Mucosa of rectum (tissue), 2 donors: ENCODE results near the gene ETS1.
A peak's percentile ranks its signal among the peaks of the same experiment; 100 is the strongest.

Experiments used
- H3K27ac ChIP-seq, 2 donors: one replicate each; pipeline ENCODE4 v1.7.0; 2013; ENCODE audit warnings: inconsistent platforms in 2 of 2, low read depth in 2 of 2, low read length in 2 of 2
- H3K27me3 ChIP-seq, 2 donors: one replicate each; pipeline ENCODE4 v1.7.0; 2013; ENCODE audit warnings: low read length in 2 of 2; ENCODE audit not compliant: control insufficient read depth in 2 of 2, insufficient read depth in 2 of 2
- H3K36me3 ChIP-seq, 2 donors: one replicate each; pipeline ENCODE4 v1.7.0; 2013; ENCODE audit warnings: low read length in 2 of 2; ENCODE audit not compliant: control insufficient read depth in 2 of 2, insufficient read depth in 2 of 2
- H3K4me1 ChIP-seq, 2 donors: one replicate each; pipeline ENCODE4 v1.7.0; 2013; ENCODE audit warnings: low read length in 2 of 2, mild to moderate bottlenecking in 1 of 2; ENCODE audit not compliant: control insufficient read depth in 2 of 2, insufficient read depth in 2 of 2
- H3K4me3 ChIP-seq, 2 donors: one replicate each; pipeline ENCODE4 v1.7.0; 2013; ENCODE audit warnings: low read length in 2 of 2
- H3K9ac ChIP-seq, 2 donors: one replicate each; pipeline ENCODE4 v1.7.0; 2013; ENCODE audit warnings: low read length in 2 of 2, low read depth in 1 of 2, mild to moderate bottlenecking in 1 of 2
- H3K9me3 ChIP-seq, 2 donors: one replicate each; pipeline ENCODE4 v1.7.0; 2013; ENCODE audit warnings: low read length in 2 of 2; ENCODE audit not compliant: control insufficient read depth in 2 of 2
- donor health status: healthy.
- donor health status: Normal muscosa, but diverticular disease.

Gene ETS1

DNA sequence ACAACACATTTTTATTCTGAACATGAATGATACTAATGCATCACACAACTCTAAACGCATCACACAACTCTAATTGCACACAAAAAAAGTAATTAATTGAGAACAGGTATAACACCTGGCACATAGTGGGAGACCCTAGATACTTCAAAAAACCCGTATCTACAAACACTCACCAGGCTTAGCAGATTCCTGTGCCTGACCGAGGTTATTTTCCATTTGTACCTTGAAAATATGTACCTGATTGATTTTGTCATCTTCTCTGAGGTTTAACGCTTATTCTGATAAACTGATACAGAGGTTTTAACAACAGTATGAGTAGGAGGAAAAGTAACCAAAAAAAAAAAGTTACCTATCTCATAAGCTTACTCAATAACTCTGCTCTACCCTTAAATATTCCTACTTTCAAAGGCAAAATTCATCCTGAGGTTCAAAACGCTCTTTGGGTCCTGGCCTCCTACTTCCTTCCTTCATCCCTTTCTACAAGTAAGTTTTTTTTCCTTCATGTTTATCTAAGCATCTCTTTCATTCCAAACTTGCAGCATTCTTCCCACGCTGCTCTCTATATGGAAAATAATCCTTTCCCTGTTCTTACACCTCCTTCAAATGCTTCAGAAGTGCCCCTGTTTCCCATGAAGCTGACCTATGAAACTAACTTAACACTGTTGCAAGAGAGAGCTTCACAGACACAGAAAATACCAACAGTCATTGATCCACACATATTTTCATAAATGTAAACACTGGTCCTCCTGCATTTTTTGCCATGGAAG lies 73.3 kb downstream of the ETS1 start:
- Histone ChIP-seq H3K4me3 (peak overlapping the region in 1 of 2 donors; percentile 8), H3K27me3 (no peaks in the 10 kb centered on the region), H3K27ac (peak overlapping the region in 1 of 2 donors; percentile 10), H3K9me3 (no peaks in the 10 kb centered on the region), H3K4me1 (peaks cover 26 to 27% of the 10 kb centered on the region in 2 donors), H3K9ac (no peak overlapping the region), H3K36me3 (peaks cover 6 to 8% of the 10 kb centered on the region in 2 donors)

DNA sequence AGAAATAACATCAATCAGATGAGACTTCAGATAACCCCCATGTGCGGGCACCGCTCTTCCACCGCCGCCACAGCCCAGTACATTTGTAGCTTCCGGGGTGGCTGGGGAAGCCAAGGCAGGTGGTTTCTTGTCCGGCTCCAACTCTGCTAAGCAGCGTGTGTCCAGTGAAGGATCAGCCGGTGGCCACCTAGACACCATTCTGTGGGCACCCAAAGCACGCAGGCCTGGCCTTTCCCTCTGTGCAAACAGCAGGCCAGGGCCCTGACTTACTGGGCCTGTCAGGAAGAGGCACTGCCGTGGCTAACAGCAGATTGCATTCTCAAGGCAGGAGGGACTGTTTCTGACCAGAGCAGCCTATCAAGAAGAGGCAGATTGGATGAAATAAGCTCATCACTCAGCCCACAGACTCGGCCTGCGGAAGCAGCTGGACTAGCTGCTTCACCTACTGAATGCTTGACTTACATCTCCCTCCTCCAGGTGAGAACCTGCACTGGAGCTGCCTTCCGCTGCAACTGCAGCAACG lies 74.8 kb downstream of the ETS1 start:
- Histone ChIP-seq H3K36me3 (peaks cover 6 to 8% of the 10 kb centered on the region in 2 donors), H3K4me3 (peak overlapping the region in 1 of 2 donors; percentile 38), H3K9me3 (no peaks in the 10 kb centered on the region), H3K9ac (no peak overlapping the region), H3K4me1 (peaks cover 31 to 40% of the 10 kb centered on the region in 2 donors), H3K27me3 (no peaks in the 10 kb centered on the region), H3K27ac (no peak overlapping the region)

DNA sequence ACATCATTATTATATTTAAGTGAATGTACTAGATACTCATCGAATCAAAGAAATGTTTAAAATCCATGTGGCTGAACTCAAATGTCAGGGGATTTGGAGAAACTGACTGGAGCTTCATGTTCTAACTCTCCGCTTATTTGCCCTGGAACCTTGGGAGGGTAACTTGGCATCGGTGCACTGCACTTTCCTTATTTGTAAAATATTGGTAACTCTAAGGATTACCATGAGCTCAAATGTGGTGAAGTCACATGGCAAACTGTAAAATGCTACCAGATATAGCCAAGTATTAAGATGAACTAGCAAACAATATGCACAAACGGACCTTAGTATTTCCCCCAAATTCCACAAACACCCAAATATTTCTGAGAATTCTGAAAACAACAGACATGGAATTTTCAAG lies 75.6 kb downstream of the ETS1 start:
- Histone ChIP-seq H3K4me1 (peaks cover 29 to 44% of the 10 kb centered on the region in 2 donors), H3K4me3 (no peak overlapping the region), H3K9ac (no peak overlapping the region), H3K27me3 (no peaks in the 10 kb centered on the region), H3K27ac (no peak overlapping the region), H3K36me3 (peaks cover 6 to 8% of the 10 kb centered on the region in 2 donors), H3K9me3 (no peaks in the 10 kb centered on the region)

DNA sequence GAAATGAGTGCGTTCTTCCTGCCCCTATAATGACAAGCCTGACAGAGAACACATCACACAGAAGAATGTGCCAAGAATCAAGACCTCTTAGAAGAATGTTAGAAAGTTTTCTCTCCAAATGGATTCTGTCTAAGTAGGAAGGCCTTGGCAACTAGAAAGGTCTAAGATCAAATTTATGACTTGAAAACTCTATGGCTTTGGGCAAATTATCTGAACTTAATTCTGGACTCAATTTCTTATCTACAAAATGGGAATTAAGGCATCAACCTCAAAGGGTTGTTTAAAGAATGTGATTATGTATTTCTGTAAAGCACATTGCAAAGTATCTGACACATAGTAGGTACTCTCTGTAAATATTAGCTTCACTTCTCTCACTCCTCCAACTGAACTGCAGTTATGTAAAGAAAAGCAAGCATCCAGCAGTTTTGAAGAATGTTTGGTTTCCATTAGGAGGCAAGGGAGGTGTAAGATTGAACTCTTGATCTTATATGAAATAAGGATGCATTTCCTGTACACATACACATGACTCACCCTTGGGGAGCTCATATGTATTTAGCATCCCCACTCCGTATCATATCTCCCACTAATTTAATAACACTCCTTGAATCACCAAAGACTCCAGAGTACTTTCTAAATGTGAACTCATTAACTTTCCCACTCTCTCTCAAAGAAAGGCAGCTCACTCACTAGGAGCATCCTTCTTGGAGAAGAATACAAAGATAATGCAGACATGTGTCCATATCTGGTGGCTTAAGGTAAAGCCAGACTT lies 77.6 kb downstream of the ETS1 start:
- Histone ChIP-seq H3K27ac (peak overlapping the region in 1 of 2 donors; percentile 19), H3K4me1 (peaks cover 30 to 41% of the 10 kb centered on the region in 2 donors), H3K9ac (no peak overlapping the region), H3K9me3 (no peaks in the 10 kb centered on the region), H3K36me3 (peaks cover 6 to 8% of the 10 kb centered on the region in 2 donors), H3K27me3 (no peaks in the 10 kb centered on the region), H3K4me3 (no peak overlapping the region)

DNA sequence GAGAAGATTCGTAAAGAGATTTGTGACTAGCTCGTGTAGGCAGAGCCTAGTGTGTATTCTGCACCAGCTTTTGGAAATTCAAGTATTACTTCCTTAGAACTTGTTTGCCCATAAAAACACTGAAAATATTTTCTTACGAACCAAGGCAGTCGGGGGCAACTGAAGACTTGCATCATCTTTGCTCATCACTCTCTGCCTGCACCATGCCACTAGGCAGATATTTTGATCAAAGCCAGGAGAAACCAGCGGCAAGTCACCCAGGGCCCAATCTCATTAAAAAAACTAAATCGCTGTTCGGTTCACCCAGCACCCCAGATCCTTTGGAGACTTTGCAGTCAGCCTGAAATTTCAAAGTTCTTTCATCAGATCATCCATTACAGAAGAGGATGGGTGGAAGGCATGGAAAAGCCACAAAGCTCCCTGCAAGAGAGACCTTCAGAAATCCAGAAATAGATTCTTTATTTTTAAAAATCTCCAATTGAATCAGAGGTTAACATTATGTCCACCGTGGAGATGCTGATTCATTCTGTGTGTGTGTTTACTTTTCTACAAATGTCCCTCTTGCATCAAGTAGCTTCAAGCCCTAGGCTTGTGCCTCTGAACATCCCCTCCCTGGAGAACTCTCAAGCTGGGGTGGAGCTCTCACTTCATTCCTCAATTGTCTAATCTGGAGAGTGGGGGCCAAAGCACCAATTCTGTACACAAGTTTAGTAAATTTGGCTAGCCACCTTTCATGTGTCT lies 78.4 kb downstream of the ETS1 start:
- Histone ChIP-seq H3K27ac (peak overlapping the region; percentile 90 to 92), H3K27me3 (no peaks in the 10 kb centered on the region), H3K9me3 (no peaks in the 10 kb centered on the region), H3K4me3 (no peak overlapping the region), H3K9ac (peak overlapping the region; percentile 28 to 35), H3K4me1 (peaks cover 36 to 49% of the 10 kb centered on the region in 2 donors), H3K36me3 (peaks cover 6 to 8% of the 10 kb centered on the region in 2 donors)

DNA sequence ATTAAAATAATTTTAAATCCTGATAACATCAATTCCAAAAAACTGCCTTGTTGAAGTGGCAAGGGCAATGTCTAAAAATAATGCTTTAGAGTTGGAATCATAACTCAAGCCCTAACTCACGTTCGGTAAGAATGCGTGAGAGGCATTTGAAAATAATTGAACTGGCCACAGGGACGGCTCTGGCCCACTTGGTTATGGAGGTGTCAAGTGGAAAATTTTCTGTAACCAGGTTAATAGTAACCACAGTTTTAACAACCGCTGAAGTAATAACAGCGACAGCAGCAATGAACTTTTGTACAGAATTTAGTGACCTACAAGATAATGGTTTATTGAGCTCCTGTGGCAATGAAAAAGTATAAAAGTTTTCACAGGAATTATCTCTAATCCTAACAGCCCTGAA lies 79.4 kb downstream of the ETS1 start:
- no peaks in the 10 kb centered on the region for H3K27me3 ChIP-seq
- no peaks in the 10 kb centered on the region for H3K9me3 ChIP-seq
- peak overlapping the region; percentile 90 to 92 for H3K27ac ChIP-seq
- peaks cover under 1 to 3% of the 10 kb centered on the region in 2 donors for H3K36me3 ChIP-seq
- H3K9ac ChIP-seq = peak overlapping the region; percentile 48 to 72
- H3K4me3 ChIP-seq = peak overlapping the region in 1 of 2 donors; percentile 68
- H3K4me1 ChIP-seq = peaks cover 46 to 50% of the 10 kb centered on the region in 2 donors

DNA sequence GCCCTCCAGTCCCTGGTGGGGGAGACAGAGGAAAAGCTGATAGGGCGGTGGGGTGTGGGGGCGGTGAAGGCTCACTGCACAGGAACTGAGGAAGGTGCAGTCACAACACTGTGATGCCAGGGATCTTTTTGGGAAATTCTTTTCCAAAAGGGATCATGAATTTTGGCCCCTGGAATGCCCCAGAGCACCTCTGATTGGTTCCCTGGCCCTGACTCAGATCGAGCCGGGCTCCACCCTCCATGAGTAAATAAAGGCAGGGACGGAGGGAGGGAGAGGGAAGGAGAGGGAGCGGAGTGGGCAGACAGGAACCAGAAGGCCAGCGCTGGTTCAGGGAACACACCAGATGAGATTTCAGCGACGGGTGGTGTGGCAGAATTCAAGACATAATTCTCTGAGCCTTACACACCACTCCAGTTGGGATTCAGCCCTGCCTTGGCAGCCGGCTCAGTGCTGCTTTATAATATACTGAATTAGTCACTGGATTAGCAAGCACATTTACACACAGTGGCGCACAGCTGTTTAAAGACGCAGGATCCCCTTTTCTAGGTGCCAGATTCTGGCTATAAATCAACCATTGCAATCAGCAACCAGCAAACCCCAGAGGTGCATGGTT lies 80.3 kb downstream of the ETS1 start:
- Histone ChIP-seq H3K27ac (peak overlapping the region; percentile 90 to 92), H3K27me3 (no peaks in the 10 kb centered on the region), H3K9ac (peak overlapping the region; percentile 48 to 72), H3K36me3 (no peaks in the 10 kb centered on the region), H3K4me1 (peaks cover 55 to 58% of the 10 kb centered on the region in 2 donors), H3K9me3 (no peaks in the 10 kb centered on the region), H3K4me3 (peak overlapping the region; percentile 37 to 68)

DNA sequence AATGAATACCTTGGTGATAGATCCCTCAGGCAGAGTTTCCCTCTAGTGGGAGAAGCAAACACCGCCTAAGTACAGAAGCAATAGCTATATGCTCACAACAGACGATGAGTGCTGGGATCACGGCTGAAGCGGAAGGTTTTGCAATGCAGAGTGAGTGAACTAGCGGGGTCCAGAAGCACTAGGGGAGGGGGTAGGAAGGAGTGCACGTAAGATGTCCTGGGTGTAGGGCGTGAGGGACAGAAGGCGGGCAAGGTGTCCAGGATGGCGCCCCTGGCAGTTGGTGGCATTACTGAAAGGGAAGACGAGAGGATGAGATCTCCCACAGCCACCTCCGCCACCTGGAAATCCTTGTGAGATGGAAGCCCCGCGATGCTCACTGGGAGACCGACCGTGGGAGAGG lies 81.0 kb downstream of the ETS1 start:
- H3K27ac ChIP-seq = peak overlapping the region; percentile 90 to 92
- H3K36me3 ChIP-seq = no peaks in the 10 kb centered on the region
- peak overlapping the region; percentile 0 to 4 for H3K4me3 ChIP-seq
- no peaks in the 10 kb centered on the region for H3K27me3 ChIP-seq
- H3K4me1 ChIP-seq = peaks cover 62 to 66% of the 10 kb centered on the region in 2 donors
- no peaks in the 10 kb centered on the region for H3K9me3 ChIP-seq
- H3K9ac ChIP-seq = peak overlapping the region in 1 of 2 donors; percentile 72

DNA sequence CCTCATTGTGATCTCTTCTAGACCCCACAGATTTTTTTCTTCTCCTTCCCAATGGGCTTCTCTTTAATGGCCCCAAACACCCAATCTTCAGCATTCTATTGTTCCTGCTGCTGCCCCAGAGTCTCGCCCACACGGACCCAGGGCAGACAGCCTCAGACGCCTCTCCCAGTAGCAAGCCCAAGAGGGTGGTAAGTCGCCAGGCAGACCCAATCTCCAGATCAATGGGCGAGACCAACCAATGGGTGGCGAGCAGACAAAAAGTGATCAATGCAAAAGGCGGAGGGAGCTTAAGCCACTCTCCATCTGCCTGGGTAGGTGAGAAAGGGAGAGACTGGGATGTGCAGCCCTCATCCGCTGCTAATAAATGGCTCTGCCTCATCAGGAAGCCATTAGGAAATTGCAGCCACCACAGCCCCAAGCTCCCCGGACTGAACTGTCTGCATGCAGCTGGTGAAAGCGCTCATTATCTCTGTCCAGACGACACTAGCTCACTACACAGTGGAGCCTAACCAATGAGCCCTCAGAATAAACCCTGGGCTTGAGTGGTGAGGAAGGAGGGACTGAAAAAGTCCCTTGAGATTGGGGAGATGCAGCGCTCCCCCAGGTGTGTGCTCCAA lies 81.8 kb downstream of the ETS1 start:
- Histone ChIP-seq H3K27me3 (no peaks in the 10 kb centered on the region), H3K9ac (no peak overlapping the region), H3K9me3 (no peaks in the 10 kb centered on the region), H3K27ac (peak overlapping the region in 1 of 2 donors; percentile 32), H3K4me3 (no peak overlapping the region), H3K36me3 (no peaks in the 10 kb centered on the region), H3K4me1 (peaks cover 68 to 71% of the 10 kb centered on the region in 2 donors)
